ENCODE measurements around the gene GGT1. TPM values are rescaled to one million over a fixed set of nuclear protein-coding genes. Genes with fewer than 3 reads are reported as not detected.
A peak's percentile ranks its signal among the peaks of the same experiment; 100 is the strongest.
"Not testable (repeated sequence)": the region's sequence is repeated elsewhere in the genome, so short reads cannot be mapped to it uniquely, and the experiment has no call there.

The GGT1 gene
- total RNA-seq, 2 experiments from 2014 or later: 5.1 to 5.8 TPM

DNA sequence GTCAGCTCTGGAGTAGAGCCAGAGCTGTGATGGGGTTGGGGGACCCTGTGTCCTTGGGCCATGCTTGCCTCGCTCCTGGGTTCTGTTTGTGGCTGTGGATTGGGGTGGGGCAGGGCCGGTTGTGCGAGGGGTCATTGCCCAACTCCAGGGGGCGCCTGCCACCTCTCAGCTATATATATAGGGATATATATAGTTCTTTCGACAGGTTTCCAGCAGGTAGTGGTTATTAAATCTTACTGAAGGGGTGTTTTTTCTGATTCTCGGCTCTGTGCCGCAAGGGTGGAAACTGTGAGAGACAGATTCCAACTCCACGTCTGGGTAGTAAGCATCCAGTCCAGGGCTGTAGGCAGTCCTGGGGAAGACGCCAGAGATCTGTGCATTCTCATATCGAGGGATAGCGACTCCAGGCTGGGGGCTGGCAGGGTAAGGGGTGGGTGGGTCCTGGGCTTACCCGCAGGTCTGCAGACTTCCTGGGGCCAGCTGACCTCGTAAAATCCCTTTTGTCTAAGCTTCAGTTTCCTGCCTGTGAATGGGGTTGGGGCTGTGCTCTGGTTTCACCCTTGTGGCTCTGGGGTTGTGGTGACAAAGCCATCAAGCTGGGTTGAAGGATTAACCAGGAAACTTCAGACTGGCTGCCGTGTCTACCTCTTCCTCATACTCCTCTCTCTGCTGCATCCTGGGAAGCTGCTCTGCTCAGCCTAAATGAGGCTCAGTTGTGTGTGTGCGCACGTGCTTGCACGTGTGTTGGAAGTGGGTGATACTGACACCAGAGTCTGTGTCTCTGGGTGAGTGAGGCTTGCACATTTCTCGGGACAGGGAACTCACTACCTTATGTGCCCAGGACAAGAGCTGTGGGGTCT, 1.0 kb downstream of the GGT1 start:
- BruUV-seq (replicated peaks); CTCF ChIA-PET (ENCODE audit: unreplicated experiment); intact Hi-C loops (cut with micrococcal nuclease; ENCODE audit: unreplicated experiment); H3K27ac ChIP-seq (ENCODE audit: low read depth, low read length, poor library complexity, severe bottlenecking); H4K20me1 ChIP-seq (ENCODE audit: insufficient read depth, low read length); H3K36me3 ChIP-seq (ENCODE audit: insufficient read depth, low read length); H3K9me3 ChIP-seq (ENCODE audit: low read length); H3K9me2 ChIP-seq (ENCODE audit: insufficient read depth, low read length); H3K79me2 ChIP-seq (ENCODE audit: insufficient read depth, low read depth, low read length); H3K4me3 ChIP-seq (ENCODE audit: low read depth, low read length, poor library complexity, severe bottlenecking): not testable (repeated sequence)
- peak overlapping the region; percentile 80; the same call in 1 of the 2 replicates for H2AFZ ChIP-seq (ENCODE audit: low read length)
- H3K4me1 ChIP-seq (ENCODE audit: insufficient read depth, low read length, poor library complexity, severe bottlenecking): peaks cover 20% of the 10 kb centered on the region
- peak; percentile 52 for TF ChIP-seq CTCF (conservative IDR thresholded peaks at IDR 0.05; ENCODE audit: low read length)
- POLR2A ChIA-PET: interaction anchor here (0.6 kb wide), 1 partner anchor 73 kb away, joined by 4 read pairs; no protein-coding TSS in a partner anchor
- peak; percentile 27 for DNase-seq (ENCODE audit: low spot score)
- H3K4me2 ChIP-seq (ENCODE audit: low read length): peak overlapping the region; percentile 44; the same call in 1 of the 2 replicates

DNA sequence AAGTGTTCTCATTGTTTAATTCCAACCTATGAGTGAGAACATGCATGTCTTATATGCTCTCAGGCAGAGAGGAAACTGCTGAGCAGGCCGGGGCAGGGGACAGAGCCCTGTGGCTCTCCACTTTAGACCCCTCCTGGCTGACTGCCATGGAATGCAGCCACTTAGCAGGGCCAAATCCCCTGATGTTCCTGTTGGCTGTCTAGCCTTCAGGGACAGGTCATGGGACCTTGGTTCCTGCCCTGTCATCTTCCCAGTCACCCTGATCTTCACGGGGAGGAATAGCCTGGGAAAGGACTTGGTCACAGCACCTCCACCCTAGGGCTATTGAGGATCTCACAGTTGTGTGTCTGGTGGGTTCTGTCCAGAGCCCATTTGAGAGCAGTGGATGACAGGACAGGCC, 3.3 kb downstream of the GGT1 start:
- H3K79me2 ChIP-seq (ENCODE audit: insufficient read depth, low read depth, low read length); H3K36me3 ChIP-seq (ENCODE audit: insufficient read depth, low read length); POLR2A ChIA-PET; DNase-seq (ENCODE audit: low spot score); H4K20me1 ChIP-seq (ENCODE audit: insufficient read depth, low read length); H3K9me3 ChIP-seq (ENCODE audit: low read length); H3K4me3 ChIP-seq (ENCODE audit: low read depth, low read length, poor library complexity, severe bottlenecking); BruUV-seq (replicated peaks); CTCF ChIA-PET (ENCODE audit: unreplicated experiment); intact Hi-C loops (cut with micrococcal nuclease; ENCODE audit: unreplicated experiment); H2AFZ ChIP-seq (ENCODE audit: low read length); H3K27ac ChIP-seq (ENCODE audit: low read depth, low read length, poor library complexity, severe bottlenecking); H3K4me2 ChIP-seq (ENCODE audit: low read length); H3K9me2 ChIP-seq (ENCODE audit: insufficient read depth, low read length): not testable (repeated sequence)
- H3K4me1 ChIP-seq (ENCODE audit: insufficient read depth, low read length, poor library complexity, severe bottlenecking): peaks cover 18% of the 10 kb centered on the region

- Histone ChIP-seq H3K4me1 (ENCODE audit: insufficient read depth, low read length, poor library complexity, severe bottlenecking) (peaks cover 16% of the 10 kb centered on the region), H2AFZ (ENCODE audit: low read length) (peak overlapping the region; percentile 46; the same call in 1 of the 2 replicates)
- H3K9me3 ChIP-seq (ENCODE audit: low read length); H3K27ac ChIP-seq (ENCODE audit: low read depth, low read length, poor library complexity, severe bottlenecking); BruUV-seq (replicated peaks); H3K36me3 ChIP-seq (ENCODE audit: insufficient read depth, low read length); H3K4me2 ChIP-seq (ENCODE audit: low read length); H3K79me2 ChIP-seq (ENCODE audit: insufficient read depth, low read depth, low read length); CTCF ChIA-PET (ENCODE audit: unreplicated experiment); H3K4me3 ChIP-seq (ENCODE audit: low read depth, low read length, poor library complexity, severe bottlenecking); intact Hi-C loops (cut with micrococcal nuclease; ENCODE audit: unreplicated experiment); POLR2A ChIA-PET; H4K20me1 ChIP-seq (ENCODE audit: insufficient read depth, low read length); H3K9me2 ChIP-seq (ENCODE audit: insufficient read depth, low read length): not testable (repeated sequence)
- DNase-seq (ENCODE audit: low spot score): peak; percentile 34
Measured at GRCh38 chr22:24607429-24607983, 4.5 kb downstream of the GGT1 start.

GRCh38 chr22:24608327-24608726, 5.3 kb downstream of the GGT1 start:
- BruUV-seq (replicated peaks); POLR2A ChIA-PET; intact Hi-C loops (cut with micrococcal nuclease; ENCODE audit: unreplicated experiment); H3K9me3 ChIP-seq (ENCODE audit: low read length); H4K20me1 ChIP-seq (ENCODE audit: insufficient read depth, low read length); H3K4me3 ChIP-seq (ENCODE audit: low read depth, low read length, poor library complexity, severe bottlenecking); H3K4me2 ChIP-seq (ENCODE audit: low read length); CTCF ChIA-PET (ENCODE audit: unreplicated experiment); H3K36me3 ChIP-seq (ENCODE audit: insufficient read depth, low read length); H3K27ac ChIP-seq (ENCODE audit: low read depth, low read length, poor library complexity, severe bottlenecking); DNase-seq (ENCODE audit: low spot score); H3K79me2 ChIP-seq (ENCODE audit: insufficient read depth, low read depth, low read length); H2AFZ ChIP-seq (ENCODE audit: low read length); H3K9me2 ChIP-seq (ENCODE audit: insufficient read depth, low read length): not testable (repeated sequence)
- H3K4me1 ChIP-seq (ENCODE audit: insufficient read depth, low read length, poor library complexity, severe bottlenecking): peaks cover 16% of the 10 kb centered on the region

GRCh38 chr22:24609888-24610287, 6.9 kb downstream of the GGT1 start:
- H3K4me1 ChIP-seq (ENCODE audit: insufficient read depth, low read length, poor library complexity, severe bottlenecking); H3K9me2 ChIP-seq (ENCODE audit: insufficient read depth, low read length); H3K9me3 ChIP-seq (ENCODE audit: low read length); CTCF ChIA-PET (ENCODE audit: unreplicated experiment); intact Hi-C loops (cut with micrococcal nuclease; ENCODE audit: unreplicated experiment); BruUV-seq (replicated peaks); DNase-seq (ENCODE audit: low spot score); H3K4me3 ChIP-seq (ENCODE audit: low read depth, low read length, poor library complexity, severe bottlenecking); H3K36me3 ChIP-seq (ENCODE audit: insufficient read depth, low read length); H4K20me1 ChIP-seq (ENCODE audit: insufficient read depth, low read length); H2AFZ ChIP-seq (ENCODE audit: low read length); H3K79me2 ChIP-seq (ENCODE audit: insufficient read depth, low read depth, low read length); H3K27ac ChIP-seq (ENCODE audit: low read depth, low read length, poor library complexity, severe bottlenecking); POLR2A ChIA-PET; H3K4me2 ChIP-seq (ENCODE audit: low read length): not testable (repeated sequence)

- H4K20me1 ChIP-seq (ENCODE audit: insufficient read depth, low read length); H3K4me3 ChIP-seq (ENCODE audit: low read depth, low read length, poor library complexity, severe bottlenecking); H3K9me2 ChIP-seq (ENCODE audit: insufficient read depth, low read length); H3K27ac ChIP-seq (ENCODE audit: low read depth, low read length, poor library complexity, severe bottlenecking); H3K4me1 ChIP-seq (ENCODE audit: insufficient read depth, low read length, poor library complexity, severe bottlenecking); H3K4me2 ChIP-seq (ENCODE audit: low read length); CTCF ChIA-PET (ENCODE audit: unreplicated experiment); H3K9me3 ChIP-seq (ENCODE audit: low read length); H3K36me3 ChIP-seq (ENCODE audit: insufficient read depth, low read length); H3K79me2 ChIP-seq (ENCODE audit: insufficient read depth, low read depth, low read length); H2AFZ ChIP-seq (ENCODE audit: low read length); BruUV-seq (replicated peaks); intact Hi-C loops (cut with micrococcal nuclease; ENCODE audit: unreplicated experiment); DNase-seq (ENCODE audit: low spot score): not testable (repeated sequence)
- POLR2A ChIA-PET: interaction anchor here (0.6 to 0.7 kb wide), 2 partner anchors 41 to 59 kb away, joined by 3 to 6 read pairs; no protein-coding TSS in a partner anchor
Measured at GRCh38 chr22:24614794-24615193, 11.8 kb downstream of the GGT1 start.
